ENCODE measurements around the gene CD93.

CD93 gene

DNA sequence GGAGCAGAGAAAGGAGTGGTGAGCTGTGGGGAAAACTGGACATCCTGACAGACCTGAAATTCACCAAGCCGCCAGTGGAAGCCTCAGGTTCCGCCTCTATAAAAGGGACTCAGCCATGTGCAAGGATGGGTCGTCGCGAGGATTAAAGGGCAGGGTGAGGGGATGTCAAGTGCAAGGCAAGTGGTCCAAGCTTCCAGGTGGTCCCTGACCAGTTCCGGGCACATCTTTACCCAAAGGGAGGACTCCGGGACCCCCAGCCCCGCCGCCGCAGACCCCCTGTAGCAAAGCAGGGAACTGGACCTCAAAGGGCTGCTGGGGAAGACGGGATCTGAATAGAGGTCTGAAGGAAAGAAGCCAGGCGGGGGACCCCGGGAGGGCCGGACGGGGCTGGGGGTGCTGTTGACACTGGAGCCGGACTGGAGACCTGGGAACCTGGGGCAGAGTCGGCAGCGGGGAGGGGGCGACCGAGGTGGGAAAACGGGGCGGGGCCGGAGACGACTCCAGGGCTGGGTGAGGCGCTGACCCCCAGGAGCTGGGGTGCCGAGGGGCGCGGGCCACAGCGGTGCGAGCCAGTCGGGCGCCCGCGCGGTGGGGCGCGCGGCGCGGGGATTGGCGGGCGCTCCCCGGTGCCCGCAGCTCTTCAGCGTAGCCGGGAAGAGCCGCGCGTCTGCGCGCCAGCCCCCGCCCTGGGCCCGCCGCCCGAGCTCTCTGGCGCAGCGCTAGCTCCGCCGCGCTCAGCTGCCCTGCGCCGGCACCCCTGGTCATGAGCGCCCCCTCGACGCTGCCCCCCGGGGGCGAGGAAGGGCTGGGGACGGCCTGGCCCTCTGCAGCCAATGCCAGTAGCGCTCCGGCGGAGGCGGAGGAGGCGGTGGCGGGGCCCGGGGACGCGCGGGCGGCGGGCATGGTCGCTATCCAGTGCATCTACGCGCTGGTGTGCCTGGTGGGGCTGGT, 51.1 kb downstream of the CD93 start, which contains the start of gene SSTR4:
Gene SSTR4, plus strand, starts transcription at position 592 of the 951 bp plus-strand sequence. Its CDS starts 172 bp downstream, at position 764.
- DNase-seq (ENCODE audit: low read depth), result no peak

DNA sequence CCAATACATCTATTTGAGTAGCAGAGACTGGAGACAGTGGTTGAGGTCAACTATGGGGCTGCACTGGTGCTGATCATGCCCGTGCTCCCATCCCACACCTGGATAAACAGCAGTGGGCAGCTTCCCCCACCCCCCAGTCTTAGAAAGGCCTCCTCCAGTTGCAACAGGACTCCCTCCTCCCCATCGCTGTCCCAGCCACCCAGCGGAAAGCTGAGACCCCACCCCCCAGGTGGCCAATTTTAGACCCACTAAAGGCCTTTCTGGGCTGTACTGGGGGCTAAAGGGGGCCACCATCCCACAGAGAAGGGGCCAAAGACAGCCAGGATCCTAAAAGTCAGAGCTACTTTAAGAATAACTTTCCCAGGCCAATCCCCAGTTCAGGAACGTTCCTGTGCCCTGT, 52.2 kb downstream of the CD93 start:
- no peak for DNase-seq (ENCODE audit: low read depth)

DNA sequence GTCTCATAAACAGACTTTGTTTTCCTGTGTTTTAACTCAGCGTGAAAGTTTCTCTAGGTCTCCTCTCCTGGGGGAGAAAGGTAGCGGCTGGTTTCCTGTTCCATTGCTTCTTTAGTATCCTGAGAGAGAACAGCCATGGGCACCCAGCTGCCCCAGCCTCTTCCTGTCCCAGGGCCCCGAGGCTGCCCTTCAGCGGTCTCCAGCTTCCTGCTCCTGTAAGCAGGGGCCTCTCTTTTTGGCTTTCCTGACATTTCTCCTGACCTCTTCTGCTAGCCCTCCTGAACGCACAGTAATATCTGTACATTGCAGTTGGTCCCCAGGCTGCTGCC, 53.4 kb downstream of the CD93 start:
- DNase-seq (ENCODE audit: low read depth), result no peak

DNA sequence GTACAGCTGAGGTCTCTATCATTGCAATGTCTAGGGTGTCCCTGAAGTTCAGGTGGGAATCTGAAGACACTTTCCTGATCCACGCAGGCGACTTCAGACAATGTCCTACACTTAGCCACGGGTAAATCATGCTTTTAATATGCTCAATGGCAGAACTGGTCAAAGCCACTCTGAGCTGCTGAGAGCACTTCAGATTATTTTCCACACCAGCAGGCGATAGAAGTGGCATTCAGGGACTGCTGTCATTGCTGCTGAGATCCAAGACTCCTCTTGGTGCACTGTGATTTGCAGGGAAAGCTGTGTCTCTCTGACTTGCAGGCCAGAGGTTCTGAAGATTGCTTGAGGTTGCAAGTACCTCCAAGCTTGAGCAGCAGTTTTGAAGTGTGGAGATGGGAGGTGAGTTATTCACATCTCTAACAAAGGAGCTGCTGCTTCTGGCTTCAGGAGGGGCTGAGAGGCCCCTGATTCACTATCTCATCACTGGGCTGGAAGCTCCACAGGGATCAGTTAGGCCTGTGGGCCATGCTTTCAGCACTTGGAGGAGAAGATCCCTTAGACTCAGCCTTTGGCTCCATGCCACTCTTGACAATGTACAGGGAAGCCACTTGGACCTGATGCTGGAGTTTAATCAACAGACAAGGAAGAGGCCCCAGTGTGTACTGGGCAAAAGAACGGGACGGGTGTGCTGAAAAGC, 53.9 kb downstream of the CD93 start:
- DNase-seq (ENCODE audit: low read depth), result no peak

DNA sequence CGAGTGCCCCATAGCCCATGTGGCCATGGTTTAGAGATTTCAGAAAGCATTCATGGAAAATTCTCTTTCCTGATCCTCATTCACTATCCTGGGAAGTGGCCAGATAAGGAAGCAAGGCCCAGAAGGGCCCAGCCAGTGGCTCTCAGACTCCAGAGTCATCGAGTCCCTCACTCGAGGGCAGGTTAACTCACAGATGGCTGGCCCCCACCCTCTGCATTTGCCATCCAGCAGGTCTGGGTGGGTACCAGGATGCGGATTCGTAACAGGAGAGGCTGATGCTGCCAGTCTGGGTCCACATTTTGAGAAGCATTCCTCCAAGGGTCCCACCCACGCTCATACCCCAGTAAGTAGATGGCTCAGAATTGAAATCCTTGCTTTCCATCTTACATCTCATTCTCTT, 54.8 kb downstream of the CD93 start:
- no peak for DNase-seq (ENCODE audit: low read depth)

Measured in stimulated activated CD8-positive, alpha-beta memory T cell treated with anti-CD3 and anti-CD28 coated beads, Interleukin-12 subunit alpha, Interleukin-12 subunit beta, amount 100 ng/mL, for 1 hour (primary cell).